ENCODE measurements around the gene TMEM54.

The TMEM54 gene

GRCh38 chr1:32897082-32898049, 3.8 kb downstream of the TMEM54 start:
- Histone ChIP-seq H3K9me3 (replicated peaks; ENCODE audit: insufficient read depth, low read length) (no peaks in the 10 kb centered on the region), H4K20me1 (ENCODE audit: insufficient read depth, low read length) (no peaks in the 10 kb centered on the region), H2AFZ (ENCODE audit: low read length) (no peak overlapping the region), H3K4me1 (ENCODE audit: low read length) (no peaks in the 10 kb centered on the region), H3K4me3 (ENCODE audit: low read length) (no peak overlapping the region), H3K9ac (ENCODE audit: low read length) (no peak overlapping the region), H3K27me3 (replicated peaks; ENCODE audit: insufficient read depth, low read length) (peaks cover 21% of the 10 kb centered on the region), H3K79me2 (ENCODE audit: low read length) (no peaks in the 10 kb centered on the region), H3K9me2 (replicated peaks; ENCODE audit: insufficient read depth, low read length) (no peaks in the 10 kb centered on the region), H3K4me2 (ENCODE audit: low read depth, low read length) (no peak overlapping the region), H3K27ac (ENCODE audit: low read length) (no peak overlapping the region), H3K36me3 (replicated peaks; ENCODE audit: insufficient read depth, low read length) (no peaks in the 10 kb centered on the region), H3F3A (ENCODE audit: insufficient read depth, low read length) (no peaks in the 10 kb centered on the region)
- TF ChIP-seq EZH2phosphoT487 (IDR thresholded peaks at IDR 0.05; ENCODE audit: low read length) (no peak), CTCF (IDR thresholded peaks at IDR 0.05; ENCODE audit: low read length) (no peak), EZH2 (optimal IDR thresholded peaks at IDR 0.05; ENCODE audit: low read depth, low read length) (no peak)
- DNase-seq: no peak

- Histone ChIP-seq H3K9me3 (replicated peaks; ENCODE audit: insufficient read depth, low read length) (no peaks in the 10 kb centered on the region), H3K9ac (ENCODE audit: low read length) (no peak overlapping the region), H3K4me3 (ENCODE audit: low read length) (no peak overlapping the region), H3K4me2 (ENCODE audit: low read depth, low read length) (no peak overlapping the region), H3K9me2 (replicated peaks; ENCODE audit: insufficient read depth, low read length) (no peaks in the 10 kb centered on the region), H3K36me3 (replicated peaks; ENCODE audit: insufficient read depth, low read length) (no peaks in the 10 kb centered on the region), H3K79me2 (ENCODE audit: low read length) (no peaks in the 10 kb centered on the region), H3K4me1 (ENCODE audit: low read length) (no peaks in the 10 kb centered on the region), H3F3A (ENCODE audit: insufficient read depth, low read length) (no peaks in the 10 kb centered on the region), H4K20me1 (ENCODE audit: insufficient read depth, low read length) (no peaks in the 10 kb centered on the region), H3K27me3 (replicated peaks; ENCODE audit: insufficient read depth, low read length) (peaks cover 27% of the 10 kb centered on the region), H2AFZ (ENCODE audit: low read length) (no peak overlapping the region), H3K27ac (ENCODE audit: low read length) (no peak overlapping the region)
- no peak for DNase-seq
- TF ChIP-seq CTCF (IDR thresholded peaks at IDR 0.05; ENCODE audit: low read length): no peak
- no peak for TF ChIP-seq EZH2phosphoT487 (IDR thresholded peaks at IDR 0.05; ENCODE audit: low read length)
- no peak for TF ChIP-seq EZH2 (optimal IDR thresholded peaks at IDR 0.05; ENCODE audit: low read depth, low read length)
Observed at GRCh38 chr1:32896451-32896850, 4.7 kb downstream of the TMEM54 start.

- H3K9ac ChIP-seq (ENCODE audit: low read length): no peak overlapping the region
- no peak overlapping the region for H3K4me3 ChIP-seq (ENCODE audit: low read length)
- no peak overlapping the region for H3K4me2 ChIP-seq (ENCODE audit: low read depth, low read length)
- H3K9me2 ChIP-seq (replicated peaks; ENCODE audit: insufficient read depth, low read length): no peaks in the 10 kb centered on the region
- no peak for DNase-seq
- TF ChIP-seq EZH2phosphoT487 (IDR thresholded peaks at IDR 0.05; ENCODE audit: low read length) (no peak), EZH2 (optimal IDR thresholded peaks at IDR 0.05; ENCODE audit: low read depth, low read length) (no peak), CTCF (IDR thresholded peaks at IDR 0.05; ENCODE audit: low read length) (no peak)
- H3K4me1 ChIP-seq (ENCODE audit: low read length): no peaks in the 10 kb centered on the region
- H3K27ac ChIP-seq (ENCODE audit: low read length): no peak overlapping the region
- no peaks in the 10 kb centered on the region for H3K79me2 ChIP-seq (ENCODE audit: low read length)
- H4K20me1 ChIP-seq (ENCODE audit: insufficient read depth, low read length): no peaks in the 10 kb centered on the region
- no peaks in the 10 kb centered on the region for H3F3A ChIP-seq (ENCODE audit: insufficient read depth, low read length)
- H3K36me3 ChIP-seq (replicated peaks; ENCODE audit: insufficient read depth, low read length): no peaks in the 10 kb centered on the region
- no peaks in the 10 kb centered on the region for H3K9me3 ChIP-seq (replicated peaks; ENCODE audit: insufficient read depth, low read length)
- H3K27me3 ChIP-seq (replicated peaks; ENCODE audit: insufficient read depth, low read length): peaks cover 31% of the 10 kb centered on the region
- H2AFZ ChIP-seq (ENCODE audit: low read length): no peak overlapping the region
Observed at GRCh38 chr1:32895325-32896215, 5.6 kb downstream of the TMEM54 start.

Measured in MM.1S (cell line).